GM12891 (cell line): Measurements from ENCODE around the gene AATK.

Source experiments
- POLR2A ChIP-seq: IDR thresholded peaks from 2 replicates; pipeline ENCODE4 v1.6.1; 2011; ENCODE audit warnings: low read depth, low read length, control low read depth
- POLR2AphosphoS5 ChIP-seq: IDR thresholded peaks from 2 replicates; pipeline ENCODE4 v1.6.1; 2011; ENCODE audit warnings: low read depth, low read length, control low read depth
- SPI1 ChIP-seq: IDR thresholded peaks from 2 replicates; pipeline ENCODE4 v1.6.1; 2011; ENCODE audit warnings: low read depth, low read length, control low read depth
- TAF1 ChIP-seq: IDR thresholded peaks from 2 replicates; pipeline ENCODE4 v1.6.1; 2011; ENCODE audit warnings: low read depth, low read length, control low read depth

DNA sequence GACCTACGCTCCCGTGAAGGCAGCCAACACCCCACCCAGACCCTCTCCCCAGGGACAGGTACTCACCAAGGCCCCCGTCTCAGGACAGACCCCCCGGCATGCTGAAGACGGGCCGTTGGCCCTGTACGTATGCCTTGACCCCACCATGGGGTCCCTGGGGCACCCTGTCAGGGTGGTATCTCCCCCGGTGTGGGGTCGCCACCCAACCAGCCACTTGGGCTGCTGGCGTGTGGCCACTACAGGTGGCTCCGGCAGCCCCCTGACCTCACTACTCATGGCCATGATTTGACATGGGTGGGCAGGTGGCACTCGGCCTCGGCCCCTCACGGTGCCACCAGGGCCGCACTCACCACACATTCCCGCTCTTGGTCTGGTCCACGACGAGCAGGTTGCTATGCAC, 41.6 kb downstream of the AATK start:
- no peak for TF ChIP-seq TAF1
- TF ChIP-seq POLR2A, result no peak
- no peak for TF ChIP-seq SPI1
- no peak for TF ChIP-seq POLR2AphosphoS5
